Lower leg skin (tissue), 3 donors: Measurements from ENCODE around the gene PTPRN2.

Source experiments
- POLR2A ChIP-seq, 2 donors: fragments of 450-650 bp; IDR thresholded peaks; one replicate each; pipeline ENCODE4 v1.6.1; 2016 to 2017; ENCODE audit warnings: antibody characterized with exemption in 2 of 2, mild to moderate bottlenecking in 1 of 2, moderate library complexity in 1 of 2
- TF ChIP-seq, protein P1 (sequence below), 3 donors: fragments of 450-650 bp; IDR thresholded peaks; one replicate each; pipeline ENCODE4 v1.5.1; 2016; ENCODE audit warnings: antibody characterized with exemption in 3 of 3, mild to moderate bottlenecking in 3 of 3, moderate library complexity in 2 of 3

GRCh38 chr7:158383665-158384064 is 204.0 kb downstream of the PTPRN2 start:
- TF ChIP-seq, protein P1, sequence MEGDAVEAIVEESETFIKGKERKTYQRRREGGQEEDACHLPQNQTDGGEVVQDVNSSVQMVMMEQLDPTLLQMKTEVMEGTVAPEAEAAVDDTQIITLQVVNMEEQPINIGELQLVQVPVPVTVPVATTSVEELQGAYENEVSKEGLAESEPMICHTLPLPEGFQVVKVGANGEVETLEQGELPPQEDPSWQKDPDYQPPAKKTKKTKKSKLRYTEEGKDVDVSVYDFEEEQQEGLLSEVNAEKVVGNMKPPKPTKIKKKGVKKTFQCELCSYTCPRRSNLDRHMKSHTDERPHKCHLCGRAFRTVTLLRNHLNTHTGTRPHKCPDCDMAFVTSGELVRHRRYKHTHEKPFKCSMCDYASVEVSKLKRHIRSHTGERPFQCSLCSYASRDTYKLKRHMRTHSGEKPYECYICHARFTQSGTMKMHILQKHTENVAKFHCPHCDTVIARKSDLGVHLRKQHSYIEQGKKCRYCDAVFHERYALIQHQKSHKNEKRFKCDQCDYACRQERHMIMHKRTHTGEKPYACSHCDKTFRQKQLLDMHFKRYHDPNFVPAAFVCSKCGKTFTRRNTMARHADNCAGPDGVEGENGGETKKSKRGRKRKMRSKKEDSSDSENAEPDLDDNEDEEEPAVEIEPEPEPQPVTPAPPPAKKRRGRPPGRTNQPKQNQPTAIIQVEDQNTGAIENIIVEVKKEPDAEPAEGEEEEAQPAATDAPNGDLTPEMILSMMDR (IDR thresholded peaks at IDR 0.05) = no peak
- no peak for TF ChIP-seq POLR2A (IDR thresholded peaks at IDR 0.05)
